DND-41 (cell line): ENCODE data around the gene FBXL14.

ENCODE experiments used
- CTCF ChIP-seq: IDR thresholded peaks from 2 replicates; pipeline ENCODE4 v1.5.1; 2012; ENCODE audit warnings: borderline replicate concordance, low read length, moderate library complexity, mild to moderate bottlenecking; ENCODE audit not compliant: poor library complexity, severe bottlenecking; ENCODE audit errors: extremely low read depth
- EZH2 ChIP-seq: IDR thresholded peaks from 3 replicates; pipeline ENCODE4 v1.6.1; 2012; ENCODE audit warnings: borderline replicate concordance, low read depth, mild to moderate bottlenecking, moderate library complexity, low read length, inconsistent platforms; ENCODE audit not compliant: severe bottlenecking

GRCh38 chr12:1592444-1593173, 1.8 kb downstream of the FBXL14 start:
- no peak for TF ChIP-seq EZH2
- no peak for TF ChIP-seq CTCF
